ENCODE results near the gene STAP2.

The STAP2 gene

DNA sequence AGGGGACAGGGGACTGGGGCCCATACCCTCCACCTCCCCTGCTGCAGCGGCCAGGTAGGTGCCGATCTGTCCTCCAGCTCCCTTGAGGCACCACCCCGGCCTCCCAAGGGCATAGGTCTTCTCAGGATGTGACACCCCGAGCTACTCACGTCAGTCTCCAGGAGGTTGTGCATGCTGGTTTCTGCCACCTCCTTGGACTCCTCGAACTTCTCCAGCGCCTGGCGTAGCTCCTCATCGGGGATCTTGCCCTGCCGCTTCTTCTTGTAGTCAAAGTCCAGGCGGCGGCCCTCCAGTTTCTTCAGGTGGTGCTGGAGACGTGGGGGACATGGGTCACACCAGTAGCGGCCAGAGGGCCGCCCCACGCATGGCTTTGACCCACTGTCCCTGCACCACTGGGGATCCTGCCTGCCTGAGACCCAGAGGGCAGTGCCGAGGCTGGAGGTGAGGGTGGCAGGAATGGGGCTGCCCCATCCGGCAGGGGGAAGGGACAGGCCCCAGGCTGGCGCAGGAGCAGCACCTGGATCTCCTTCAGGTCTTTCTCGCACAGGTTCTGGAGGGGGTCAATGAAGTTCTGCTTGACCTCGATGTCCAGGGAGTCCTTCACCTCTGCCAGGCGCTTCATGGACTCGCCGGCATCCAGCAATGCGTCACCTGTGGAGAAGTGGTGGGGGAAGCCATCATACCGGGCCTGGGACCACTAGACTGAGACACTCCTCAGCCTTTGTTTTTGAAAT, 25.1 kb upstream of the STAP2 start:
- H3K4me3 ChIP-seq (replicated peaks; ENCODE audit: low read depth, low read length) = no peak overlapping the region
- H3K27me3 ChIP-seq (replicated peaks; ENCODE audit: control insufficient read depth, insufficient read depth, low read length) = no peaks in the 10 kb centered on the region
- H3K36me3 ChIP-seq (ENCODE audit: control insufficient read depth, insufficient read depth, low read length) = peaks cover 51% of the 10 kb centered on the region
- TF ChIP-seq, protein P1, sequence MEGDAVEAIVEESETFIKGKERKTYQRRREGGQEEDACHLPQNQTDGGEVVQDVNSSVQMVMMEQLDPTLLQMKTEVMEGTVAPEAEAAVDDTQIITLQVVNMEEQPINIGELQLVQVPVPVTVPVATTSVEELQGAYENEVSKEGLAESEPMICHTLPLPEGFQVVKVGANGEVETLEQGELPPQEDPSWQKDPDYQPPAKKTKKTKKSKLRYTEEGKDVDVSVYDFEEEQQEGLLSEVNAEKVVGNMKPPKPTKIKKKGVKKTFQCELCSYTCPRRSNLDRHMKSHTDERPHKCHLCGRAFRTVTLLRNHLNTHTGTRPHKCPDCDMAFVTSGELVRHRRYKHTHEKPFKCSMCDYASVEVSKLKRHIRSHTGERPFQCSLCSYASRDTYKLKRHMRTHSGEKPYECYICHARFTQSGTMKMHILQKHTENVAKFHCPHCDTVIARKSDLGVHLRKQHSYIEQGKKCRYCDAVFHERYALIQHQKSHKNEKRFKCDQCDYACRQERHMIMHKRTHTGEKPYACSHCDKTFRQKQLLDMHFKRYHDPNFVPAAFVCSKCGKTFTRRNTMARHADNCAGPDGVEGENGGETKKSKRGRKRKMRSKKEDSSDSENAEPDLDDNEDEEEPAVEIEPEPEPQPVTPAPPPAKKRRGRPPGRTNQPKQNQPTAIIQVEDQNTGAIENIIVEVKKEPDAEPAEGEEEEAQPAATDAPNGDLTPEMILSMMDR (IDR thresholded peaks at IDR 0.05; ENCODE audit: insufficient read depth, low read length, poor library complexity, severe bottlenecking) = no peak
- peak; percentile 20 for DNase-seq (ENCODE audit: extremely low read depth, insufficient read length)

DNA sequence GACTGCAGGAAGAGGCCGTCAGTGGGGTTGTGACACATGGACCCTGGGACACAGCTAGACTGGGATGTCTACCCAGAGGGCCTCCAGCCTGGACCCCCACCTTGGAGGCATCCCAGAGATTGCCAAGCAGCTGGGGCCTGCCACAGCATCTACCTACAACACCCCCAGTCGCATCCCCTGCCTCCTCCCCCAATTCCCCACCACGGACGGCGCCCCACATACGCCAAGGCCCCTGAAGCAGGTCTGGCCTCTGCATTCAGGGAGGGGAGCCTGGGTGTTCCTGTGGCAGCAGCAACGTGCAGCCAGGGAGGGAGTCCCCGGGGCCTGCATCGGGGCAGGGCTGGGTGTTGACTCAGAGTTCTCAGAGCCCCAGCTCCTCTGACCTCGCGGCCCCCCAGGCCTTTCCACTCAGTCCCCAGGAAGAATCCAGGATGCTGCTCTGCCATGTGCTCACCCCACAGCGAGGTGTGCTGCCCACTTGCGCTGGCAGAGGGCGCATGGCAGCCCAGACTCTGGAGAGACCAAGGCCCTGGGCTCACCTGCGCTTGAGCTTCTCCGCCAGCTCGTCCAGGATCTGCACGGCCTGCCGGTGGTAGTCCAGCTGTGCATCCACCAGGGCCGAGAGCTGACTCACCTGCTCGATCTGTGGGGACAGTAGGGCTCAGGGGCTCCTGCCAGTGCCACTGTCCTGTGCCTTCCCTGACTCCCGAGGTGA, 24.4 kb upstream of the STAP2 start:
- Histone ChIP-seq H3K36me3 (ENCODE audit: control insufficient read depth, insufficient read depth, low read length) (peaks cover 54% of the 10 kb centered on the region), H3K27me3 (replicated peaks; ENCODE audit: control insufficient read depth, insufficient read depth, low read length) (no peaks in the 10 kb centered on the region), H3K4me3 (replicated peaks; ENCODE audit: low read depth, low read length) (no peak overlapping the region)
- peak; percentile 23 for DNase-seq (ENCODE audit: extremely low read depth, insufficient read length)
- TF ChIP-seq, protein P1 (IDR thresholded peaks at IDR 0.05; ENCODE audit: insufficient read depth, low read length, poor library complexity, severe bottlenecking) = no peak

DNA sequence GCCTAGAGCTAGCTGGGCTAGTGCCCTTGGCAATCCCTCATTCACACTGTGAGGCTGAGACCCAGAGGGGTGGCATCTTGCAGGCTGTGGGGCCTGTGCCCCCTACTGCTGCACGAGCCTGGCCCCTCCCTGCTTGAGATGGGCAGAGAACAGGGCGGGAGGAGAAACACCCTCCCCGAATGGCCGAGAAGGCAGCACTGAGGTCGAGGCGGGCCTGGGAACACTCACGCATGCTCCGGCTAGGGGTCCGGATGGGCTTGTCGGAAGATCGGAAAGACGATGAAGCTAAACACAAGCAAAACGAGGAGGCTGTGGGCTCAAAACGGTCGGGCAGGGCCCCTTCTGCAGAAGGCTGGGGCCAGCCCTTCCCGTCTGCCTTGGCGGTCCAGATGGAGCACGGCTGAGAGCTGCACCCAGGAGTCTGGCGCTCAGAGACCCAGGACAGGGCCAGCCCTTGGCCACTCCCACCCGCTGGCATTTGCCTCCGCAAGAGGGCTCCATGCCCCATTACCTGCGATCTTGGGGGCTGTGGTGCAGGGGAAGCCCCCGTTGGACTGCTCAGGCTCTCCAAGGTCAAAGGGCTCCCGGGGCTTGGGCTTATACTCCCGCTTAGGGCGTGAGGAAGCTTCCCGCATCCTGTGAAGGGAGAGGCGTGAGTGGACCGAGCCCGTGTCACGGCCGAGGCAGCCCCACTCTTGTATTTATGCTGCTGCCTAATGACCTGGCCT, 23.6 kb upstream of the STAP2 start:
- H3K4me3 ChIP-seq (replicated peaks; ENCODE audit: low read depth, low read length) = no peak overlapping the region
- peaks cover 55% of the 10 kb centered on the region for H3K36me3 ChIP-seq (ENCODE audit: control insufficient read depth, insufficient read depth, low read length)
- no peaks in the 10 kb centered on the region for H3K27me3 ChIP-seq (replicated peaks; ENCODE audit: control insufficient read depth, insufficient read depth, low read length)
- peak; percentile 13 for DNase-seq (ENCODE audit: extremely low read depth, insufficient read length)
- TF ChIP-seq, protein P1 (IDR thresholded peaks at IDR 0.05; ENCODE audit: insufficient read depth, low read length, poor library complexity, severe bottlenecking) = no peak

DNA sequence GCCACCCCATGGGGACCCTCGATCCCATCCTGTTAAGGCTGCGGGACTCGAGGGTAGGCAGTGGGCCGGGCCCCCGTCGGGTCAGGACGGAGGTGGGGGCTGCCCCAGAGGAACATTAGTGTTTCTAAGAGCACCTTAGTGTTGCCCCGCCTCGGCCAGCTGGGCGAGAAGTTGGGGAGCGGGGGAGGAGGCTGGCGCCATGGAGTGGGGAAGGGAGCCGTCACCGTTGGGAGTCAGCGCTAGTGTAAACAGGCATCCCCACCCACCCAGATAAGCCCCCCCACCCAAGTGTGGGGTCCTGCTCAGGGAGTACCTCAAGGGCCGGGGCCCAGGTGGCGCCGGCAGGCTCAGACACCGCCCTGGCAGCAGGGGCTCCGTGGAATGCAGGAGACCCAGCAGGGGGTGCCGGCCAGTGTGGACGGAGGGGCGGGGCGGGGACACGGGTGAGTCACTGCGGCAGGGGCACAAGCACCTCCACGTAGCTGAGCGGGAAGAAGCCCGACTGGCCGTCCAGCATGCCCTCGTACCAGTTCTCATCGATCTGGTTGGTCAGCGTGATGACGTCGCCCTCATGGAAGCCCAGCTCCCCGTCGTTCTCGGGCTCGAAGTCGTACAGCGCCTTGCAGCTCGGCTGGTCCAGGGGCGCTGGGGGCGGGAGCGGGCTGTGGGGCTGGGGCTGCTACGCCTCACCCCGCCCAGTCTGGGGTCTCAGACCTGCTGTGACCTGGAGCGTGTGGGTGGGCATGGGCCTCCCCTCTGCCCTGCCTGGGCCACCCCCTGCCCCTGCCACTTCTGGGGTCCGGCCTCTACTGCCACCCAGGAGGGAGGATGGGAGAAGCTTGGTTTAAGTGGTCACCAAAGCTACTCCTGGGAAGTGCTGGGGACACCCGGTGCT, 22.8 kb upstream of the STAP2 start:
- peak; percentile 20 for DNase-seq (ENCODE audit: extremely low read depth, insufficient read length)
- TF ChIP-seq, protein P1 (IDR thresholded peaks at IDR 0.05; ENCODE audit: insufficient read depth, low read length, poor library complexity, severe bottlenecking) = no peak
- Histone ChIP-seq H3K4me3 (replicated peaks; ENCODE audit: low read depth, low read length) (no peak overlapping the region), H3K36me3 (ENCODE audit: control insufficient read depth, insufficient read depth, low read length) (peaks cover 52% of the 10 kb centered on the region), H3K27me3 (replicated peaks; ENCODE audit: control insufficient read depth, insufficient read depth, low read length) (no peaks in the 10 kb centered on the region)

DNA sequence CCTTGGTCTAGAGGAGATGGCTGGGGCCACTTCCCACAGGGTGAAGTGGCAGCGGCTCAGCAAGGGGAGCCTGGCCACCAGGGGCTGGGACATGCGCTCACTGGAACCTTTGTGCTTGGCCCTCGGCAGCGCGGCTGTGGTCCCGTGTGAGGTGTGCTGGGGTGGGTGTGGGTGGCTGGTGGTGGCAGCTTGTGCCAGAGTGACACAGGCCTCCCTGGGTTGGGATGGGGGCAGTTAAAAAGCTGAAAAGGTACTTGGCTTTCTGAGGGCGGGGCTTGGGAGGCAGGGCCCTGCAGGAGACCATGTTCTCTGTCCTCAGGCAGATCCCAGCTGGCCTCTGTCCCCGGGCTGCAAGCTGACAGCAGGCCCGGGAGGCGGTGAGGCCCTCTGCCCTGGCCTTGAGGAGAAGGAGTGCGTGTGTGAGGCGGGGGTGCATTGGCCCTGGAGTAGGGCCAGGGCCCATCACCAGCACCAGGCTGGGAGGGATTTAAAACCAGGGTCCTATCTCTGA, 22.1 kb upstream of the STAP2 start:
- Histone ChIP-seq H3K36me3 (ENCODE audit: control insufficient read depth, insufficient read depth, low read length) (peaks cover 47% of the 10 kb centered on the region), H3K27me3 (replicated peaks; ENCODE audit: control insufficient read depth, insufficient read depth, low read length) (no peaks in the 10 kb centered on the region), H3K4me3 (replicated peaks; ENCODE audit: low read depth, low read length) (no peak overlapping the region)
- TF ChIP-seq, protein P1 (IDR thresholded peaks at IDR 0.05; ENCODE audit: insufficient read depth, low read length, poor library complexity, severe bottlenecking) = no peak
- peak; percentile 19 for DNase-seq (ENCODE audit: extremely low read depth, insufficient read length)

All from GM06990 (cell line).